Kasumi-1 (cell line): ENCODE measurements around the gene SLC3A2.

Experiments
- DNase-seq, 2 experiments: peaks; one replicate each; lab custom pipeline; 2025; lab: John Stamatoyannopoulos, UW

SLC3A2 gene

DNA sequence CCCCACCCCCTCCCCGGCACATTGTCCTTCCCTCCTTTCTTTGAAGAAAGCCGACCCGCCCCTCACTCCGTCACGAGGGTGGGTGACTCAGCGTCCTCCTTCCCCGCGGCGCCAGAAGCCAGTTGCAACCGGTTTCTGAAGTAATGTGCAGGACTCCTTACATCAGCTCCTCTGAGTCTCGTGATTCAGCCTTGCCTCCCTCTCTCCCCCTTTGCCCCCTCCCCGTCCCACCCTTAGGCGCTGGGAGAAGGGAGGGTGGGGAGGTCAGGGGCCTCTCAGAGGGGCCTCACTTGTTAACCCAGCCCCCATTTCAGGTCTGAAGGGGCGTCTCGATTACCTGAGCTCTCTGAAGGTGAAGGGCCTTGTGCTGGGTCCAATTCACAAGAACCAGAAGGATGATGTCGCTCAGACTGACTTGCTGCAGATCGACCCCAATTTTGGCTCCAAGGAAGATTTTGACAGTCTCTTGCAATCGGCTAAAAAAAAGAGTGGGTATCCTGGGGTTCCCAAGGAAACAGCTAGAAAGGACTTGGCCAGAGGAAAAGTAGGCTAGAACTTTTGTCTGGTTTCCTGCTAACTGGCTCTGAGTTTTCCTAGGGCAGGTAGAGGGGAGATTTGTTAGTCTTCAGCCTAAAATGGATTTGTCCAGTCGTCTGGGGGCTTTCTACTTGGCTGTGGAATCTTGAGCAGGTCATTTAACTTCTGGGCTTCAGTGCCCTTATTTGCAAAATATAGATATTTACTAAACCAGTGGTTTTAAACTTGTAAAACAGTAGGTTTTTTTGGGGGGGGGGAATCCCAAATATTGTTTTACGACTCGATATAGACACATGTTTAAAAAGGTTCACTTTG is 1.1 kb downstream of the SLC3A2 start:
- peak; percentile 90 to 94 for DNase-seq

DNA sequence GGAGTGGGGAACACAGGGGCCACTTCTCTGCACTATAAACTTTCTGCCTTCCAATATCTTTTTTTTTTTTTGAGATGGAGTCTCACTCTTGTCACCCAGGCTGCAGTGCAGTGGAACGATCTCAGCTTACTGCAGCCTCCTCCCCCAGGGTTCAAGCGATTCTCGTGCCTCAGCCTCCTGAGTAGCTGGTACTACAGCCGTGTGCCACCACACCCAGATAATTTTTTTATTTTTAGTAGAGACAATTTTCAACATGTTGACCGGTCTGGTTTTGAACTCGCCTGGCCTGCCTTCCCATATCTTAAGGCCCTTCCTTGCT is 1.7 kb downstream of the SLC3A2 start:
- DNase-seq, result no peak

DNA sequence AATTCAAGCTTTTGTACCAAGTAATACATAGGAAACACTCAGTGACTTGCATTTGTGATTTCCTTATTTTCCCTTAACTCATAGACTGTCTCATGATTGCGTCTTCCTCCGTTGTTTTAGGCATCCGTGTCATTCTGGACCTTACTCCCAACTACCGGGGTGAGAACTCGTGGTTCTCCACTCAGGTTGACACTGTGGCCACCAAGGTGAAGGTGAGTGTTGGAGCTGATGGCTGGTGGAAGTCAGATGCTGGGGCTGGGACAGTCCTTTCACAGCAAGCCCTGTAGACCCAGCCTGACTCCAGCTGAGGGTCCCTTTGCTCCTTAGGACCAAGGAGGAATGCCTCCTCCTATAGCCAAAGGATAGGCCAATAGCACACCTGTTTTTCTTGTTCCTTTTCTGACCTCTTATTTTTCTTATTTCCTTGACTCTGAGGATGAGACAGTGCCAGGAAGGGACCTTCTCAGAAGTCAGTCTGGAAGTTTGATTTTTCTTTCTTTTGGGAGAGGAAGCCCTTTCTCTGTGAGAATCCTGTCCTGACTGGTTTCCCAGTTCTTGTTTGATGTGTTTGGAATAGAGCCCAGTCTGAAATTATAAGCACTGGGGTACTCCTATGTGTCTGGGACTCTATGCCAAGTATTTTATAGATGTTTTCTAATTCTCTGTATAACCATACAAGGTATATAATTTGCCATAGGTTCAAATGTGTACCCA is 2.2 kb downstream of the SLC3A2 start:
- no peak for DNase-seq

DNA sequence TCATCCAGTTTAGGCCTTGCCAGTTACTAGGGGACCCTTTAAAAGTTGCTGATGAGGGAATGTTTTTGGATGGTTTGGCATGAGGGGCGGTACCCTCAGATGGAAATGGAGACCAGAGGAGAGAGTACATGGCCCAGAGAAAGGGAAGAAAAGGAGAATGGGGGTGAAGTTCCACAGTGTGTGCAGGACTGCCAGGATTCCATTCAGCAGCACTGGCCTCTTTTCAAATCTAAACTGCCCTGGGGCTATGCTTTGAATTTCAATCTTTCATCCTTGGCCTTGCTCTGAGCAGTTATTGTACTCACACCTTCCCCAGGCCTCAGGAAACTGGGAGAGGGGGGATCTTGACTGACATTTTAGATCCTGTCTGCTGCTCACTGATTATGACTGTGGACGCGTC is 3.0 kb downstream of the SLC3A2 start:
- no peak for DNase-seq

- DNase-seq, result no peak
These were observed 4.5 kb downstream of the SLC3A2 start for GRCh38 chr11:62885137-62885750.

DNA sequence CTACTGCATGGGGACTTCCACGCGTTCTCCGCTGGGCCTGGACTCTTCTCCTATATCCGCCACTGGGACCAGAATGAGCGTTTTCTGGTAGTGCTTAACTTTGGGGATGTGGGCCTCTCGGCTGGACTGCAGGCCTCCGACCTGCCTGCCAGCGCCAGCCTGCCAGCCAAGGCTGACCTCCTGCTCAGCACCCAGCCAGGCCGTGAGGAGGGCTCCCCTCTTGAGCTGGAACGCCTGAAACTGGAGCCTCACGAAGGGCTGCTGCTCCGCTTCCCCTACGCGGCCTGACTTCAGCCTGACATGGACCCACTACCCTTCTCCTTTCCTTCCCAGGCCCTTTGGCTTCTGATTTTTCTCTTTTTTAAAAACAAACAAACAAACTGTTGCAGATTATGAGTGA is 7.7 kb downstream of the SLC3A2 start:
- DNase-seq, result no peak

GRCh38 chr11:62889126-62889483 is 8.4 kb downstream of the SLC3A2 start:
- DNase-seq, result no peak

GRCh38 chr11:62889484-62890437 is 9.1 kb downstream of the SLC3A2 start:
- DNase-seq, result peak; percentile 21 to 27

DNA sequence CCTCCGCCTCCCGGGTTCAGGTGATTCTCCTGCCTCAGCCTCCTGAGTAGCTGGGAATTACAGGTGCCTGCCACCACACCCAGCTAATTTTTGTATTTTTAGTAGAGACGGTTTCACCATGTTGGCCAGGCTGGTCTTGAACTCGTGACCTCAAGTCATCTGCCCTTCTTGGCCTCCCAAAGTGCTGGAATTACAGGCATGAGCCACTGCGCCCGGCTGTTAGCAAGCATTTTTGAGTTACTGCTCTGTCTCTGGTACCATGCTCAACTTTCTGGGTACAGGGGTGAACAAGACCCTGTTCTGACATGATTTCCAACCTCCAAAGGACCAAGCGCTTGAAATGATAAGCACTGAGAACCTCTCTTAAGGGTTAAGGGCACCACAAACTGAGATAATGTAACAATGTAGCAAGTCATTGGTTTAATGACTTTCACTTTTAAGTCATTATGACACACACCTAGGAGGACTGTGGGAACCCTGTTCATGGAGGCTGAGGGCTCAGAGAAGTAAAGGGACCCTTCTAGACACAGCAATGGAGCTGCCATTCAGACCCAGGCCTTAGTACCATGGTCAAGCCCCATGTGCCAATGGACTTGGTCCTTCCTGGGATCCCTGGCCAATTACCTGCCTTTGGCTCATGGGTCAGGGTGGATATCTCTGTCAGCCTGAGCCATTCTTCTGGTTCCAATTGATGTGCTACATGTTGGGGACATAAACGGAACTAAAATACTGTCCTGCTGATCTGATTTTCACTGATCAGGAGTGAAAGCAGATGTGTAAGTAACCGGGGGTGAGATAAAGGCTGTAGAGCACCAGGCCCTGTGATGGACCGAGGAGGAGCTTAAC is 11.6 kb downstream of the SLC3A2 start:
- DNase-seq, result no peak

GRCh38 chr11:62895501-62895900 is 14.8 kb downstream of the SLC3A2 start:
- no peak for DNase-seq

- DNase-seq, result no peak
These were observed 15.4 kb downstream of the SLC3A2 start for GRCh38 chr11:62896049-62896448.

- no peak for DNase-seq
These were observed 16.6 kb downstream of the SLC3A2 start for GRCh38 chr11:62897311-62897710.

DNA sequence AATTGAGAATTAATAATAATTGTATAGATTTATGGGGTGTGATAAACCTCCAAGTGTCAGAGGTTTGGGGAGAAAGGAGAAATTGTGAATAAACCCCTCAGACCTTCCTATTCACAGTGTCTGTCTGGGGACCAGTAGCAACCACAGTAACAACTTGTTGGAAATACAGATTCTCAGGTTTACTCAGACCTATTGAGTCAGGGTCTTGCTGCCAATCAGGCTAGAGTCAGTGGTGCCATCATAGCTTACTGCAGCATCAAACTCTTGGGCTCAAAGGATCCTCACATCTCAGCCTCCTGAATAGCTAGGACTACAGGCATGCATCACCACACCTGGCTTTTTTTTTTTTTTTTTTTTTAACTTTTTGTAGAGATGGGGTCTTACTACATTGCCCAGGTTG is 17.3 kb downstream of the SLC3A2 start:
- DNase-seq, result no peak

GRCh38 chr11:62902932-62903331 is 22.2 kb downstream of the SLC3A2 start:
- no peak for DNase-seq

GRCh38 chr11:62905296-62905695 is 24.6 kb downstream of the SLC3A2 start:
- DNase-seq, result no peak

DNA sequence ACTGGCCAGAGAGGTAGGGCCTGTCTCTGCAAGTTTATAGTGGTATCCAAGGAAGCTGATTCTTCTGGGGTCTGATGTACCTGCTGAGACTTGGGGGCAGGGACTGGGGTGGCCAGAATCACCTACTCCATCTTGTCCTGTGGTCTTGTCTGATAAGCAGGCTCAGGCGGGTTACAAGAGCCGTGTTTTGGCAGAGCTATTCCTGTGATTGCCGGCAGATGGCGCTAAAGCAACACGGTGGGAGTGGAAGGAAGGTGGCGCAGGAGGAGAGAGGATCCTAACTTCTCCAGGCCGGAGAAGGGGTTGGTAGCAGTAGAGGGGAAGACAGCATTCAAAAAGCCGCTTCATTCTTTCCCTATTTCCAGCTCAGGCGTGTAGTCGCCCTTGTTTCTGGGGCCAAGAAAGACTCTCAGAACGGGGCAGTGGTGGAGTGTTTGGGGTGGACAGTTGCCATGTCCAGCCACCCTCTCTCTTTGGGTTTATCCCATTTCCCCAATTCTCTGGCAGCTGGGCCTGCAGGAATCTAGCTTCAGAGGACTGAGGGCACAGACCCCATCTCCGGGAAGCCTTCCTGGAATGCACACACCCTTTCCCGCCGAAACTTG is 25.3 kb downstream of the SLC3A2 start:
- DNase-seq, result peak; percentile 80 to 85

- no peak for DNase-seq
These were observed 27.9 kb downstream of the SLC3A2 start for GRCh38 chr11:62908468-62909072.

DNA sequence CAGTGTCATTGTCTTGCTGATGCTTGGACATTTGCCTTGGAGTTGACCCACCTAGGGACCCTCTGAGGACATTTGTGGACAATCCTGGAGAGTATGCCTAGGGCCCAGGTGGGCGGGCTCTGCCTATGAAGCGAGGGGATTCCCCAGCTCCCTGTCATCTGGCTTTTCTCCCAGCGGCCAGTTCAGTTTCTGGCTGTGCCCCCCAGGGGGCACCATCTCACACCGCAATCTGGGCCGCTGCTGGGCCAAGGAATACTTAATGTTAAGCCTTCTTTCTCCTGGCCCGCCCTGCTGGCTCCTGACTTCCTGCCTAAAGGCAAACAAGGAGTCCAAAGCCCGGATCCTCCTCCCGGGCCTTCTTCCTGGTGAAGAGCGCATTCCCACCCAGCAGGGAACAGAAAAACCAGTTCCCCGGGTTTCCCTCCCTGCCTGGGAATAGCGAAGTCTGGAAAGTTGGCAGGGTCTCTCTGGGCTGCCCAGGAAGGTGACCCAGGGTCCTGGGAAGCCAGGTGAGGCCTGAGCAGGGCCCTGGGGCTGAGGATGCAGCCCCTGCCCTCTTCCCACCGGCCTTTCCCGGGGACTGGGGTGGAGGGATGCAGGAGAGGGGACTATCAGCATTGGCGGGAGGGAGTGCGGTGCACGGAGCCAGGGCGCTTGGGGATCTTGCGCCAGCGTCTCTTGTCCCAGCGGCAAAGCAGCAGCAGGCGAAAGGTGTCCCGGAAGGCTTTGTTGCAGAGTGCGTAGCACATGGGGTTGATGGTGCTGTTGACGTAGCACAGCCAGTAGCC is 28.6 kb downstream of the SLC3A2 start:
- peak in 1 of 2 experiments; percentile 23 for DNase-seq

DNA sequence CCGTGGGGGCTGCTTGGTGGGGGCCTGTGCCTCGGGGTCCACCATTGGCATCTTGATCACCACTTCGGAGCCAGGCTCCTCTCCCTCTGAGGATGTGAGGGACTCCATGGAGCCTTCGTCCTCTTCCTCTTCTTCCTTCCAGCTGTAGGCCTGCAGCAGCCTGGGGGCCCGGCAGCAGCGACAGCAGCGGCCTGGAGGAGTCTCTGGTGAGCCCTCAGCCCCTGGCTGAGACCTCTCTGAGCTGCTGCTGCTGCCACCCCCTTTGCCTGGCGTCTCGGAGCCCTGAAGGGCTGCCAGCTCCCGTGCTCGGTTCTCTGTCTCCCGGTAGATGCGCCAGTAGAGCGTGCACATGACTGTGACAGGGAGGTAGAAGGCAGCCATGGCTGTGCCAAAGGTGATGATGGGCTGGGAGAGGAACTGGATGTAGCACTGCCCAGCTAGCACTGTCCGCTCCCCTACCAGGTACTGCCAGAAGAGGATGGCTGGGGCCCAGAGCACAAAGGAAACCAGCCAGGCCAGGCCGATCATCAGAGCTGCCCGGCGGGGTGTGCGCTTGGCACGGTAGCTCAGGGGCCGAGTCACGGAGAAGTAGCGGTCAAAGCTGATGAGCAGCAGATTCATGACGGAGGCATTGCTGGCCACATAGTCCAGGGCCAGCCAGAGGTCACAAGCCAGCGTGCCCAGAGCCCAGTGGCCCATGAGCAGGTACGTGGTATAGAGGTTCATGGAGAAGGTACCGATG is 29.6 kb downstream of the SLC3A2 start:
- no peak for DNase-seq
